HL-60 (cell line): Measurements from ENCODE around the gene MAPK12.

ENCODE experiments used
- DNase-seq, 2 experiments: peaks; one replicate each; pipeline ENCODE4 v3.0.0-alpha.2; 2010 to 2020; ENCODE audit warnings: low read depth in 1 of 2, low spot score in 1 of 2
- H3K27ac ChIP-seq: fragments of 250-450 bp; sonication (Bioruptor Pico); replicated peaks from 2 replicates; pipeline ENCODE4 v1.5.1; 2020; ENCODE audit warnings: mild to moderate bottlenecking, moderate library complexity
- H3K27me3 ChIP-seq: fragments of 250-450 bp; sonication (Bioruptor Pico); 2 replicates; pipeline ENCODE4 v1.5.1; 2021; ENCODE audit warnings: mild to moderate bottlenecking, moderate library complexity; ENCODE audit not compliant: insufficient read depth, poor library complexity, severe bottlenecking
- H3K4me3 ChIP-seq: replicated peaks from 2 replicates; pipeline ENCODE4 v1.5.1; 2011; ENCODE audit warnings: mild to moderate bottlenecking, control low read depth, low read length; ENCODE audit not compliant: insufficient read depth
- CTCF ChIP-seq: IDR thresholded peaks from one replicate; pipeline ENCODE4 v1.5.1; 2011; ENCODE audit warnings: low read length, control low read depth, inconsistent platforms; ENCODE audit not compliant: insufficient read depth
- GABPA ChIP-seq: IDR thresholded peaks from 2 replicates; pipeline ENCODE4 v1.6.1; 2012; ENCODE audit warnings: low read depth
- POLR2AphosphoS5 ChIP-seq: IDR thresholded peaks from 2 replicates; pipeline ENCODE4 v1.6.1; 2012; ENCODE audit warnings: low read depth
- REST ChIP-seq: IDR thresholded peaks from 2 replicates; pipeline ENCODE4 v1.6.1; 2012; ENCODE audit warnings: low read depth; ENCODE audit not compliant: insufficient replicate concordance
- SPI1 ChIP-seq: IDR thresholded peaks from 2 replicates; pipeline ENCODE4 v1.6.1; 2012; ENCODE audit warnings: low read depth, mild to moderate bottlenecking, borderline replicate concordance

Gene MAPK12

GRCh38 chr22:50245214-50246072, 16.0 kb downstream of the MAPK12 start:
- peak overlapping the region; percentile 96 for H3K4me3 ChIP-seq
- no peak for DNase-seq
- TF ChIP-seq GABPA (no peak), POLR2AphosphoS5 (no peak), SPI1 (no peak), CTCF (no peak), REST (no peak)
- H3K27ac ChIP-seq: peak overlapping the region; percentile 82
- no peaks in the 10 kb centered on the region for H3K27me3 ChIP-seq

GRCh38 chr22:50244420-50245213, 16.9 kb downstream of the MAPK12 start, which contains the start of gene TUBGCP6:
TSS of gene TUBGCP6 (minus strand) at chr22:50245023. CDS start at chr22:50244459, 564 bp downstream.
- Histone ChIP-seq H3K27me3 (no peaks in the 10 kb centered on the region), H3K4me3 (peak within 1 kb of the TSS; percentile 96), H3K27ac (peak within 1 kb of the TSS; percentile 82)
- DNase-seq: peak; percentile 84 to 92
- TF ChIP-seq REST (no peak), CTCF (no peak), POLR2AphosphoS5 (peak; percentile 87), SPI1 (no peak), GABPA (peak; percentile 93)

GRCh38 chr22:50243685-50244419, 17.6 kb downstream of the MAPK12 start:
- Histone ChIP-seq H3K27ac (peak overlapping the region; percentile 82), H3K27me3 (no peaks in the 10 kb centered on the region), H3K4me3 (peak overlapping the region; percentile 96)
- TF ChIP-seq SPI1 (no peak), CTCF (no peak), POLR2AphosphoS5 (no peak), REST (no peak), GABPA (no peak; the same call in 1 of the 2 replicates)
- DNase-seq: peak in 1 of 2 experiments; percentile 50
